SU-DHL-6 (cell line): ENCODE measurements around the gene ZDHHC4.

ENCODE experiments used
- CTCF ChIP-seq: fragments of 200-600 bp; sonication (generic); IDR thresholded peaks from one replicate; pipeline ENCODE4 v1.5.1; 2017; ENCODE audit warnings: antibody characterized with exemption, mild to moderate bottlenecking, low read length, moderate library complexity; ENCODE audit not compliant: insufficient read depth, poor library complexity, severe bottlenecking
- EZH2phosphoT487 ChIP-seq: fragments of 200-600 bp; sonication (generic), shearing (Covaris generic); conservative IDR thresholded peaks from 2 replicates; pipeline ENCODE4 v1.6.1; 2018; ENCODE audit warnings: mild to moderate bottlenecking, antibody characterized with exemption, low read length, moderate library complexity, mixed read lengths

GRCh38 chr7:6575281-6576023 lies 1.8 kb upstream of the ZDHHC4 start:
- no peak for TF ChIP-seq CTCF
- no peak for TF ChIP-seq EZH2phosphoT487
